HG02870 (cell line): ENCODE measurements around the gene TBC1D2.
"Not testable (repeated sequence)": the region's sequence is repeated elsewhere in the genome, so short reads cannot be mapped to it uniquely, and the experiment has no call there.

Source experiments
- ATAC-seq: cut with Tn5 transposase; IDR thresholded peaks from one replicate; pipeline ENCODE4 v1.9.1; 2021; ENCODE audit warnings: mild to moderate bottlenecking, moderate library complexity; ENCODE audit not compliant: unreplicated experiment

The TBC1D2 gene

DNA sequence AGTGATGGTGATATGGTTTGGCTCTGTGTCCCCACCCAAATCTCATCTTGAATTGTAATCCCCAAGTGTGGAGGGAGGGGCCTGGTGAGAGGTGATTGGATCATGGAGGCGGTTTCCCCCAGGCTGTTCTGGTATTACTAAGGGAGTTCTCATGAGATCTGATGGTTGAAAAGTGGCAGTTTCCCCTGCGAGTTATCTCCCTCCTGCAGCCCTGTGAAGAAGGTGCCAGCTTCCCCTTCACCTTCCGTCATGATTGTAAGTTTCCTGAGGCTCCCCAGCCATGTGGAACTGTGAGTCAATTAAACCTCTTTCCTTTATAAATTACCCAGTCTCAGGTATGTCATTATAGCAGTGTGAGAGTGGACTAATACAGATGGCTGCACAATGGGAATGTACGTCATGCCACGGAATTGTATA, 80.9 kb downstream of the TBC1D2 start:
- ATAC-seq: not testable (repeated sequence)

GRCh38 chr9:98173181-98173580, 82.3 kb downstream of the TBC1D2 start:
- no peak for ATAC-seq

GRCh38 chr9:98172604-98173003, 82.8 kb downstream of the TBC1D2 start:
- ATAC-seq: no peak

GRCh38 chr9:98171176-98171925, 84.1 kb downstream of the TBC1D2 start:
- no peak for ATAC-seq

GRCh38 chr9:98168941-98169488, 86.4 kb downstream of the TBC1D2 start:
- ATAC-seq: peak; percentile 100

DNA sequence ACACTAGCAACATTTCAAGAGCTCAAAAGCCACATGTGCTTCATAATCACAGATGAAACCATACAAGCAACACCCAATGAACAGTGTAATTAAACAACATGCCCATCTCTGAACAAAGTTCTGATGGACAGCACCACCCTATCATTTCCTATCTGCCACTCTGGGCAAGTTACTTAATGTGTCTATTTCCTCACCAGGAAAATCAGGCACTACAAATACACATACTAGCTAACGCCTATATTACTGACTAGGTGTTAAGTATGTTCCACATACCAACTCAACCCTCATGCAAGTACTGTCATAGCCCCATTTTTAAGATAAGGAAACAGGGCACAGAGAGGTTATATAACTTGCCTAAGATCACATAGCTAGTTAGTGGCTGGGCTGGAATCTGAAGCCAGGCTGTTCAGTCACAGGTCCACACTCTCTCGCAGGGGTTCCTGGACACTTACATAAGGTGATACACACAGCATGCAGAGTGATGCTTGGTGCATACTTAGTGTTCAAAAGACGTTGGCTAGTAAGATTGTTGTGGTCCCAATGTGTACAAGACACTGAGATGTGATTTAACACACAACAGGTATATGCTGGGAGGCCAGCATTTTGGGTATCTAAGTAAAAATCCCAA, 87.2 kb downstream of the TBC1D2 start:
- ATAC-seq: no peak

GRCh38 chr9:98164912-98165311, 90.5 kb downstream of the TBC1D2 start:
- ATAC-seq: no peak

DNA sequence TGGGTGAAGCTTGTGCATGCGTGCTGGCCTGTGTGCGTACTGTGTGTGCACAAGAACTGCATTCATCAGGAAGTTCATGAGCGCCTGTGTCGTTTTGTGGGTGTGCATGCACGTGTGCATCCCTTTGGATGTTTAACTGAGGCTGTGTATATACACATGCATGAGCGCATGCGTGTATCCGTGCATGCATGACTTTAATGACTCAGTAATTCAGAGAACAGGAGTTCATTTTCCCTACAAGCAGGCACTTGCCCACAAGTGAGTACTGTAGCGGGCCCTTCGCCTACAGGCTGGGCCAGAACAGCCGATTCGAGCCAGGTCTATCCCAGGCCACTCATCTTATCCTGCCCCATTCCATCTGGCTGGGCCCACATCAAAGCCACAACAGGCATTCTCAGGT, 92.8 kb downstream of the TBC1D2 start:
- ATAC-seq: no peak

DNA sequence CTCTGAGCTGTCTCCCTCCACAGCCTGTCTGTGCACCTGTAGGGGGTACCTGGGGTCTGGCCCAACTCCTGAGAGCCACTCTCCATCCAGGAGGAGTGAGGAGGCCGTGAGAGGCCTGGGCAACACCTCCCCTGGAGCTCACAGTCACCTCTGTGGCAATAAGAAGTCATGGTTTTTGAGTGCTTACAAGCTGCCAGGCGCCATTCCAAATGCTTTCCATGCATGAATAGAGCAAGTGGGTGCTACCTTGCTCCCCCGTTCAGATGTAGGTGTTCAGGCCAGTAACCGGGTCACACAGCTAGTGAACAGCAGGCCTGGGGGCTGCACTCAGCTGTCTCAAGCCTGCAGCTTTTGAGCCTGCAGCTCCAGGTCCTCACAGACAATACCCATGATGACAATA, 93.6 kb downstream of the TBC1D2 start:
- ATAC-seq: no peak

GRCh38 chr9:98159790-98160189, 95.7 kb downstream of the TBC1D2 start:
- ATAC-seq: no peak

DNA sequence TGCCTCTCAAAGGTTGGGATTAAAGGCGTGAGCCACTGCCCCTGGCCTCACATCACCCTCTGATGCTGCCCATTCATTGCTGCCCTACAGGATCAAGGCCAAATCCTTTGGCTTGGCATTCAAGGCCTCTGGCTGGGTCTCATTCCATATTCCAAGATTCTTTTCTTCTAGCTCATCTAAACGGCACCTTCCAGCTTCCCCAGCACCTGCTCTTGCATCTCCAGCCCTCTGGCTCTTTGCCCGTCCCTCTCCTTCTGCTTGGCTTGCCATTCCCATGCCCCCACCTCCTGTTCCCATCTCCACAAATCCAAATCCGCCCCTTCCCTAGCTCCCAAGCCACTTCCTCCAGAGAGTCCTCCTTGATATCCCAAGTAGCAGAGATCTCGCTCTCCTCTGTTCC, 96.1 kb downstream of the TBC1D2 start:
- no peak for ATAC-seq

- ATAC-seq: no peak
Measured at GRCh38 chr9:98158071-98158831, 97.2 kb downstream of the TBC1D2 start.

DNA sequence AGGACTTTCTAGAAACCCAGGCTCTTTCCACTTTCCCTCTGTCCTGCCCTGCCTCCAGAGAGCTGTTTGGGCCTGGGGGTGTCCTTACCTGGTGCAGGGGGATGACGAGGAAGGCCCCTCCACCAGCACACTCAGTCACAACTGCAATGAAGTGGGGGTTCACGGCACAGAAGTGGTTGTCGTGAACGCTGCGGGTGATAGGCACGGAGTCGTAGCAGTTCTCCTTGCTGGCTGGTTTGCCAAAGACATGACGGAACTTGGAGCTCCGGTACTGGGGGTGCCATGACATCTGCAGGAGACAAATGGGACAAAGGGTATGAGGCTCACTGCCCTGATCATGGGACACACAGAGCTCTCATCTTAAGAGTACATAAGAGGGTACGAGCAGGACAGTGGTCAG, 98.1 kb downstream of the TBC1D2 start:
- no peak for ATAC-seq

- no peak for ATAC-seq
Measured at GRCh38 chr9:98154678-98155077, 100.8 kb downstream of the TBC1D2 start.

- no peak for ATAC-seq
Measured at GRCh38 chr9:98152526-98152925, 102.9 kb downstream of the TBC1D2 start.

GRCh38 chr9:98150721-98151120, 104.7 kb downstream of the TBC1D2 start:
- ATAC-seq: no peak

- ATAC-seq: no peak
Measured at GRCh38 chr9:98150164-98150563, 105.3 kb downstream of the TBC1D2 start.

- ATAC-seq: no peak
Measured at GRCh38 chr9:98149422-98149821, 106.0 kb downstream of the TBC1D2 start.
